ENCODE results near the gene APLP2. TPM values are rescaled to one million over a fixed set of nuclear protein-coding genes. Genes with fewer than 3 reads are reported as not detected.
A peak's percentile ranks its signal among the peaks of the same experiment; 100 is the strongest.

APLP2 gene
- total and polyA plus RNA-seq, 2 of the 13 experiments (the other 11 are each of a cell fraction or from before 2014, with no cell fraction given): 315 to 594 TPM

DNA sequence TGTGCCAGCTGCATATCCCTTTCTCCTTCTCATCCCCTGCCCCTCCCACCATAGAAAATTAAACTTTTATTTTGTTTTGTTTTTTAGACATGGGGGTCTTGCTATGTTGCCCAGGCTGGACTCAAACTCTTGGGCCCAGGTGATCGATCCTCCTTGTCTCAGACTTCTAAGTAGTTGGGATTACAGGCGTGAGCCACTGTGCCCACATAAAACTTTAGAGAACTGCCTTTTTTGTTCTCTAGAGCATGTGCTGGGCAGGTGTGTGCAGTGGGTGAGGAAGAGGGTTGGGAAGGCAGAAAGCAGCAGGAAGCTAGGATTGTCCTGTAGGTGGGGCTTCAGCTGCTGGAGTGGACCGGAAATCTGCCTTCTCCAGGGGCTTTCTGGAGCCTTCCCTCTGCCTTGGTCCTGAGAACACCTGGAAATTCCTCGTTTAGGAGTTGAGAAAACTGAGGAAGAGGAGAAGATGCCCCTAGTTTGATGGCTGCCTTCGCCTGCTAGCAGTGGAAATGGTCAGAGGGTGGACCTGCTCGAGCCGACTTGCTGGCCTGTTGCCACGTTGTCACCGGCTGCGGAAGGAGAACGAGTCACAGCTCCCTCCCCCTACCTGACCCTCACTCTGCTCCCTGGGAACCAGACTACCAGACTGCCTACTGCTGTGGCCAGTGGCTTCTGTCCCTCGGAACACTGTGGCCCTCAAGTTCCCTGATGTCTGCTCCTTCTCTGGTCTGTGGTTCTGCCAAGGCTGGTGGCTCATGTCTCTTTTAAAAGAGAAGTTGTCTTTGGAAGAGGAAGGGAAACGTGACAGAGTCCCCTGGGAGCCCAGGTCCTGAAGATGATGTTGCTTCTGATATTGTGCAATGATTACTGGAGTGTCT lies 93.9 kb downstream of the APLP2 start (continued):
- no peak for TF ChIP-seq MBD4 (IDR thresholded peaks at IDR 0.05; ENCODE audit: borderline replicate concordance, low read length)
- TF ChIP-seq, protein P1, sequence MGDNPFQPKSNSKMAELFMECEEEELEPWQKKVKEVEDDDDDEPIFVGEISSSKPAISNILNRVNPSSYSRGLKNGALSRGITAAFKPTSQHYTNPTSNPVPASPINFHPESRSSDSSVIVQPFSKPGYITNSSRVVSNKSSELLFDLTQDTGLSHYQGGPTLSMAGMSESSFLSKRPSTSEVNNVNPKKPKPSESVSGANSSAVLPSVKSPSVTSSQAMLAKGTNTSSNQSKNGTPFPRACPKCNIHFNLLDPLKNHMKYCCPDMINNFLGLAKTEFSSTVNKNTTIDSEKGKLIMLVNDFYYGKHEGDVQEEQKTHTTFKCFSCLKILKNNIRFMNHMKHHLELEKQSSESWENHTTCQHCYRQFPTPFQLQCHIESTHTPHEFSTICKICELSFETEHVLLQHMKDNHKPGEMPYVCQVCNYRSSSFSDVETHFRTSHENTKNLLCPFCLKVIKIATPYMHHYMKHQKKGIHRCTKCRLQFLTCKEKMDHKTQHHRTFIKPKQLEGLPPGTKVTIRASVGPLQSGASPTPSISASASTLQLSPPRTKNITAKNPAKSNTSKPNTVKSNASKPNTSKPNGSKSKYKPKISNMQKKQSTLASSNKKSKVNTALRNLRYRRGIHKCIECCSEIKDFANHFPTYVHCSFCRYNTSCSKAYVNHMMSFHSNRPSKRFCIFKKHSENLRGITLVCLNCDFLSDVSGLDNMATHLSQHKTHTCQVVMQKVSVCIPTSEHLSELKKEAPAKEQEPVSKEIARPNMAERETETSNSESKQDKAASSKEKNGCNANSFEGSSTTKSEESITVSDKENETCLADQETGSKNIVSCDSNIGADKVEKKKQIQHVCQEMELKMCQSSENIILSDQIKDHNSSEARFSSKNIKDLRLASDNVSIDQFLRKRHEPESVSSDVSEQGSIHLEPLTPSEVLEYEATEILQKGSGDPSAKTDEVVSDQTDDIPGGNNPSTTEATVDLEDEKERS (CRISPR knock-in tag; IDR thresholded peaks at IDR 0.05): no peak
- no peak for TF ChIP-seq ARNT (IDR thresholded peaks at IDR 0.05)
- peak; percentile 26; the same call in 1 of the 2 replicates for TF ChIP-seq ATF7-NPFF (CRISPR knock-in tag; IDR thresholded peaks at IDR 0.05; ENCODE audit: low read depth)
- TF ChIP-seq ZNF225 (CRISPR knock-in tag; IDR thresholded peaks at IDR 0.05): peak; percentile 57; the same call in 1 of the 2 replicates
- TF ChIP-seq RAD51 (IDR thresholded peaks at IDR 0.05; ENCODE audit: borderline replicate concordance): no peak
- TF ChIP-seq, protein P2, sequence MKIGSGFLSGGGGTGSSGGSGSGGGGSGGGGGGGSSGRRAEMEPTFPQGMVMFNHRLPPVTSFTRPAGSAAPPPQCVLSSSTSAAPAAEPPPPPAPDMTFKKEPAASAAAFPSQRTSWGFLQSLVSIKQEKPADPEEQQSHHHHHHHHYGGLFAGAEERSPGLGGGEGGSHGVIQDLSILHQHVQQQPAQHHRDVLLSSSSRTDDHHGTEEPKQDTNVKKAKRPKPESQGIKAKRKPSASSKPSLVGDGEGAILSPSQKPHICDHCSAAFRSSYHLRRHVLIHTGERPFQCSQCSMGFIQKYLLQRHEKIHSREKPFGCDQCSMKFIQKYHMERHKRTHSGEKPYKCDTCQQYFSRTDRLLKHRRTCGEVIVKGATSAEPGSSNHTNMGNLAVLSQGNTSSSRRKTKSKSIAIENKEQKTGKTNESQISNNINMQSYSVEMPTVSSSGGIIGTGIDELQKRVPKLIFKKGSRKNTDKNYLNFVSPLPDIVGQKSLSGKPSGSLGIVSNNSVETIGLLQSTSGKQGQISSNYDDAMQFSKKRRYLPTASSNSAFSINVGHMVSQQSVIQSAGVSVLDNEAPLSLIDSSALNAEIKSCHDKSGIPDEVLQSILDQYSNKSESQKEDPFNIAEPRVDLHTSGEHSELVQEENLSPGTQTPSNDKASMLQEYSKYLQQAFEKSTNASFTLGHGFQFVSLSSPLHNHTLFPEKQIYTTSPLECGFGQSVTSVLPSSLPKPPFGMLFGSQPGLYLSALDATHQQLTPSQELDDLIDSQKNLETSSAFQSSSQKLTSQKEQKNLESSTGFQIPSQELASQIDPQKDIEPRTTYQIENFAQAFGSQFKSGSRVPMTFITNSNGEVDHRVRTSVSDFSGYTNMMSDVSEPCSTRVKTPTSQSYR (CRISPR knock-in tag; IDR thresholded peaks at IDR 0.05; ENCODE audit: borderline replicate concordance): peak; percentile 56; the same call in 1 of the 2 replicates
- TF ChIP-seq ZNF644 (CRISPR knock-in tag; IDR thresholded peaks at IDR 0.05; ENCODE audit: low read depth): no peak
- TF ChIP-seq SMAD1 (CRISPR knock-in tag; IDR thresholded peaks at IDR 0.05; ENCODE audit: borderline replicate concordance, low read depth): 0 out of 2 replicates have a peak, but pooled peaks have one; percentile 58
- TF ChIP-seq CC2D1A (CRISPR knock-in tag; IDR thresholded peaks at IDR 0.05): 0 out of 2 replicates have a peak, but pooled peaks have one; percentile 71
- 0 out of 2 replicates have a peak, but pooled peaks have one; percentile 35 for TF ChIP-seq SP4 (CRISPR knock-in tag; IDR thresholded peaks at IDR 0.05)
- TF ChIP-seq, protein P3, sequence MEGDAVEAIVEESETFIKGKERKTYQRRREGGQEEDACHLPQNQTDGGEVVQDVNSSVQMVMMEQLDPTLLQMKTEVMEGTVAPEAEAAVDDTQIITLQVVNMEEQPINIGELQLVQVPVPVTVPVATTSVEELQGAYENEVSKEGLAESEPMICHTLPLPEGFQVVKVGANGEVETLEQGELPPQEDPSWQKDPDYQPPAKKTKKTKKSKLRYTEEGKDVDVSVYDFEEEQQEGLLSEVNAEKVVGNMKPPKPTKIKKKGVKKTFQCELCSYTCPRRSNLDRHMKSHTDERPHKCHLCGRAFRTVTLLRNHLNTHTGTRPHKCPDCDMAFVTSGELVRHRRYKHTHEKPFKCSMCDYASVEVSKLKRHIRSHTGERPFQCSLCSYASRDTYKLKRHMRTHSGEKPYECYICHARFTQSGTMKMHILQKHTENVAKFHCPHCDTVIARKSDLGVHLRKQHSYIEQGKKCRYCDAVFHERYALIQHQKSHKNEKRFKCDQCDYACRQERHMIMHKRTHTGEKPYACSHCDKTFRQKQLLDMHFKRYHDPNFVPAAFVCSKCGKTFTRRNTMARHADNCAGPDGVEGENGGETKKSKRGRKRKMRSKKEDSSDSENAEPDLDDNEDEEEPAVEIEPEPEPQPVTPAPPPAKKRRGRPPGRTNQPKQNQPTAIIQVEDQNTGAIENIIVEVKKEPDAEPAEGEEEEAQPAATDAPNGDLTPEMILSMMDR (CRISPR knock-in tag; IDR thresholded peaks at IDR 0.05): peak; percentile 66
- TF ChIP-seq HCFC1 (IDR thresholded peaks at IDR 0.05; ENCODE audit: low read depth, low read length): no peak
- TF ChIP-seq TAF15 (IDR thresholded peaks at IDR 0.05; ENCODE audit: low read depth, low read length, poor library complexity, severe bottlenecking): no peak
- no peak for TF ChIP-seq ISX (CRISPR knock-in tag; conservative IDR thresholded peaks at IDR 0.05)
- TF ChIP-seq, protein P4, sequence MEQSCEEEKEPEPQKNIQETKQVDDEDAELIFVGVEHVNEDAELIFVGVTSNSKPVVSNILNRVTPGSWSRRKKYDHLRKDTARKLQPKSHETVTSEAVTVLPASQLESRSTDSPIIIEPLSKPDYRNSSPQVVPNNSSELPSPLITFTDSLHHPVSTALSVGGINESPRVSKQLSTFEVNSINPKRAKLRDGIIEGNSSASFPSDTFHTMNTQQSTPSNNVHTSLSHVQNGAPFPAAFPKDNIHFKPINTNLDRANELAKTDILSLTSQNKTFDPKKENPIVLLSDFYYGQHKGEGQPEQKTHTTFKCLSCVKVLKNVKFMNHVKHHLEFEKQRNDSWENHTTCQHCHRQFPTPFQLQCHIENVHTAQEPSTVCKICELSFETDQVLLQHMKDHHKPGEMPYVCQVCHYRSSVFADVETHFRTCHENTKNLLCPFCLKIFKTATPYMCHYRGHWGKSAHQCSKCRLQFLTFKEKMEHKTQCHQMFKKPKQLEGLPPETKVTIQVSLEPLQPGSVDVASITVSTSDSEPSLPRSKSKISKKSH (CRISPR knock-in tag; IDR thresholded peaks at IDR 0.05; ENCODE audit: borderline replicate concordance): no peak
- TF ChIP-seq ZNF10 (CRISPR knock-in tag; IDR thresholded peaks at IDR 0.05; ENCODE audit: borderline replicate concordance, low read depth): no peak
- TF ChIP-seq, protein P5, sequence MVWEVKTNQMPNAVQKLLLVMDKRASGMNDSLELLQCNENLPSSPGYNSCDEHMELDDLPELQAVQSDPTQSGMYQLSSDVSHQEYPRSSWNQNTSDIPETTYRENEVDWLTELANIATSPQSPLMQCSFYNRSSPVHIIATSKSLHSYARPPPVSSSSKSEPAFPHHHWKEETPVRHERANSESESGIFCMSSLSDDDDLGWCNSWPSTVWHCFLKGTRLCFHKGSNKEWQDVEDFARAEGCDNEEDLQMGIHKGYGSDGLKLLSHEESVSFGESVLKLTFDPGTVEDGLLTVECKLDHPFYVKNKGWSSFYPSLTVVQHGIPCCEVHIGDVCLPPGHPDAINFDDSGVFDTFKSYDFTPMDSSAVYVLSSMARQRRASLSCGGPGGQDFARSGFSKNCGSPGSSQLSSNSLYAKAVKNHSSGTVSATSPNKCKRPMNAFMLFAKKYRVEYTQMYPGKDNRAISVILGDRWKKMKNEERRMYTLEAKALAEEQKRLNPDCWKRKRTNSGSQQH (CRISPR knock-in tag; IDR thresholded peaks at IDR 0.05; ENCODE audit: low read depth): no peak

Data from HepG2 (cell line).